Nephron (organoid): ENCODE measurements around the gene RASA2.

Experiments used
- H3K27ac Mint-ChIP-seq, 3 experiments: 2 replicates each; pipeline ENCODE4 v1.8.0; 2020; ENCODE audit warnings: mixed read lengths in 3 of 3, mild to moderate bottlenecking in 2 of 3, moderate library complexity in 1 of 3
- H3K27me3 Mint-ChIP-seq: 2 replicates; pipeline ENCODE4 v1.8.0; 2021; ENCODE audit warnings: low read depth, mild to moderate bottlenecking, moderate library complexity, mixed read lengths
- H3K36me3 Mint-ChIP-seq: 2 replicates; pipeline ENCODE4 v1.8.0; 2020; ENCODE audit warnings: low read depth, mixed read lengths
- H3K4me1 Mint-ChIP-seq: 2 replicates; pipeline ENCODE4 v1.8.0; 2020; ENCODE audit warnings: mixed read lengths
- H3K4me3 Mint-ChIP-seq, 3 experiments: 2 replicates each; pipeline ENCODE4 v1.8.0; 2020; ENCODE audit warnings: mild to moderate bottlenecking in 3 of 3, mixed read lengths in 3 of 3, moderate library complexity in 2 of 3
- H3K9me3 Mint-ChIP-seq: 2 replicates; pipeline ENCODE4 v1.8.0; 2020; ENCODE audit warnings: mixed read lengths
- CTCF ChIP-seq, 3 experiments: fragments of 200-600 bp; sonication (generic); IDR thresholded peaks; one replicate each; pipeline ENCODE4 v1.5.0; 2021; ENCODE audit warnings: antibody characterized with exemption in 3 of 3; ENCODE audit not compliant: unreplicated experiment in 3 of 3

RASA2 gene

GRCh38 chr3:141655801-141656200 is 169.0 kb downstream of the RASA2 start:
- Mint-ChIP-seq H3K27ac (no peak overlapping the region), H3K27me3 (peaks cover 35% of the 10 kb centered on the region), H3K9me3 (peaks cover 5% of the 10 kb centered on the region), H3K36me3 (no peaks in the 10 kb centered on the region), H3K4me3 (no peak overlapping the region), H3K4me1 (peaks cover 32% of the 10 kb centered on the region)
- no peak for TF ChIP-seq CTCF (IDR thresholded peaks at IDR 0.05; ENCODE audit: unreplicated experiment in 3 of 3)

GRCh38 chr3:141656771-141657170 is 169.9 kb downstream of the RASA2 start:
- Mint-ChIP-seq H3K4me3 (no peak overlapping the region), H3K36me3 (no peaks in the 10 kb centered on the region), H3K27ac (no peak overlapping the region), H3K27me3 (peaks cover 35% of the 10 kb centered on the region), H3K9me3 (peaks cover 5% of the 10 kb centered on the region), H3K4me1 (peaks cover 26% of the 10 kb centered on the region)
- TF ChIP-seq CTCF (IDR thresholded peaks at IDR 0.05; ENCODE audit: unreplicated experiment in 3 of 3): no peak

- no peak for TF ChIP-seq CTCF (IDR thresholded peaks at IDR 0.05; ENCODE audit: unreplicated experiment in 3 of 3)
Observed at GRCh38 chr3:141657516-141657915, 170.7 kb downstream of the RASA2 start.

GRCh38 chr3:141659821-141660613 is 173.2 kb downstream of the RASA2 start:
- H3K27me3 Mint-ChIP-seq: peaks cover 39% of the 10 kb centered on the region
- peak overlapping the region; percentile 2 to 57 (median 5) for H3K27ac Mint-ChIP-seq
- peaks cover 31% of the 10 kb centered on the region for H3K4me1 Mint-ChIP-seq
- no peak for TF ChIP-seq CTCF (IDR thresholded peaks at IDR 0.05; ENCODE audit: unreplicated experiment in 3 of 3)
- peaks cover 5% of the 10 kb centered on the region for H3K9me3 Mint-ChIP-seq
- no peaks in the 10 kb centered on the region for H3K36me3 Mint-ChIP-seq
- H3K4me3 Mint-ChIP-seq: peak overlapping the region; percentile 89 to 91 (median 91)

More at GRCh38 chr3:141657516-141657915, 170.7 kb downstream of the RASA2 start:
- Mint-ChIP-seq H3K36me3 (no peaks in the 10 kb centered on the region), H3K27me3 (peaks cover 35% of the 10 kb centered on the region), H3K4me3 (no peak overlapping the region), H3K9me3 (peaks cover 5% of the 10 kb centered on the region), H3K4me1 (peaks cover 21% of the 10 kb centered on the region), H3K27ac (no peak overlapping the region)

GRCh38 chr3:141660614-141660947 is 173.8 kb downstream of the RASA2 start:
- peaks cover 5% of the 10 kb centered on the region for H3K9me3 Mint-ChIP-seq
- H3K27ac Mint-ChIP-seq: no peak overlapping the region
- peaks cover 31% of the 10 kb centered on the region for H3K4me1 Mint-ChIP-seq
- no peak for TF ChIP-seq CTCF (IDR thresholded peaks at IDR 0.05; ENCODE audit: unreplicated experiment in 3 of 3)
- H3K4me3 Mint-ChIP-seq: peak overlapping the region; percentile 89 to 91 (median 91)
- peaks cover 39% of the 10 kb centered on the region for H3K27me3 Mint-ChIP-seq
- no peaks in the 10 kb centered on the region for H3K36me3 Mint-ChIP-seq
